Umbilical cord (tissue), 2 donors: ENCODE measurements around the gene LPAR3. TPM values are rescaled to one million over a fixed set of nuclear protein-coding genes. Genes with fewer than 3 reads are reported as not detected.
"Not testable (repeated sequence)": the region's sequence is repeated elsewhere in the genome, so short reads cannot be mapped to it uniquely, and the experiment has no call there.

Experiments used
- DNase-seq: peaks from one replicate; pipeline ENCODE4 v3.0.0-alpha.2; 2015; ENCODE audit warnings: low spot score
- total RNA-seq: library from RNA; depleted of rRNA; stranded (reverse); fragments of >200 nt; gene quantifications from one replicate; pipeline ENCODE4 v1.2.3, GENCODE V29; 2014; ENCODE audit warnings: low replicate concordance; ENCODE audit not compliant: insufficient read depth

The LPAR3 gene
- 3.9 TPM for total RNA-seq

- peak; percentile 20 for DNase-seq
Observed at GRCh38 chr1:84892705-84893618, at the start of gene LPAR3. TSS of gene LPAR3 (minus strand) at chr1:84893206. CDS start at chr1:84866120, 27,086 bp downstream.

GRCh38 chr1:84941843-84942242 is 48.8 kb upstream of the LPAR3 start:
- DNase-seq, result no peak

GRCh38 chr1:84940481-84940880 is 47.5 kb upstream of the LPAR3 start:
- no peak for DNase-seq

GRCh38 chr1:84939761-84940160 is 46.8 kb upstream of the LPAR3 start:
- DNase-seq, result no peak

GRCh38 chr1:84939151-84939550 is 46.1 kb upstream of the LPAR3 start:
- DNase-seq, result no peak

GRCh38 chr1:84936116-84936810 is 43.3 kb upstream of the LPAR3 start:
- DNase-seq, result peak; percentile 79

- DNase-seq, result no peak
Observed at GRCh38 chr1:84933011-84933611, 40.1 kb upstream of the LPAR3 start.

GRCh38 chr1:84930831-84931230 is 37.8 kb upstream of the LPAR3 start:
- DNase-seq, result no peak

GRCh38 chr1:84930329-84930728 is 37.3 kb upstream of the LPAR3 start:
- no peak for DNase-seq

- DNase-seq, result no peak
Observed at GRCh38 chr1:84929581-84929980, 36.6 kb upstream of the LPAR3 start.

GRCh38 chr1:84928979-84929378 is 36.0 kb upstream of the LPAR3 start:
- DNase-seq, result no peak

- DNase-seq, result no peak
Observed at GRCh38 chr1:84923317-84923716, 30.3 kb upstream of the LPAR3 start.

GRCh38 chr1:84920159-84920558 is 27.2 kb upstream of the LPAR3 start:
- no peak for DNase-seq

GRCh38 chr1:84919461-84919970 is 26.5 kb upstream of the LPAR3 start:
- no peak for DNase-seq

GRCh38 chr1:84918726-84919336 is 25.8 kb upstream of the LPAR3 start:
- no peak for DNase-seq

- DNase-seq, result no peak
Observed at GRCh38 chr1:84916897-84917296, 23.9 kb upstream of the LPAR3 start.

- DNase-seq, result peak; percentile 21
Observed at GRCh38 chr1:84913555-84913892, 20.5 kb upstream of the LPAR3 start.

GRCh38 chr1:84912726-84913554 is 19.9 kb upstream of the LPAR3 start:
- no peak for DNase-seq

- not testable (repeated sequence) for DNase-seq
Observed at GRCh38 chr1:84908746-84909464, 15.9 kb upstream of the LPAR3 start.
